Small intestine (tissue), 7 donors: Measurements from ENCODE around the gene NPAS2. TPM values are rescaled to one million over a fixed set of nuclear protein-coding genes. Genes with fewer than 3 reads are reported as not detected.

Experiments
- DNase-seq, 2 donors: peaks; one replicate each; pipeline versions ENCODE4 v3.0.0 to v3.0.0-alpha.2; 2013
- FAIRE-seq: peaks from 2 replicates; lab custom pipeline; 2012; peaks lifted over from hg19 to GRCh38; lab: Jason Lieb, UNC
- H3K27ac ChIP-seq, 3 donors: one replicate each; pipeline ENCODE4 v1.5.1; 2013; ENCODE audit warnings: low read length in 2 of 3, mild to moderate bottlenecking in 2 of 3, control low read depth in 1 of 3, inconsistent platforms in 1 of 3, low read depth in 1 of 3, moderate library complexity in 1 of 3
- H3K27me3 ChIP-seq, 3 donors: one replicate each; pipeline ENCODE4 v1.6.1; 2013; ENCODE audit warnings: low read length in 3 of 3, inconsistent platforms in 1 of 3; ENCODE audit not compliant: control insufficient read depth in 3 of 3, insufficient read depth in 3 of 3
- H3K36me3 ChIP-seq, 3 donors: one replicate each; pipeline ENCODE4 v1.6.1; 2013; ENCODE audit warnings: low read length in 3 of 3, inconsistent platforms in 1 of 3, low read depth in 1 of 3, mild to moderate bottlenecking in 1 of 3, moderate library complexity in 1 of 3; ENCODE audit not compliant: control insufficient read depth in 3 of 3, insufficient read depth in 2 of 3
- H3K4me1 ChIP-seq, 3 donors: one replicate each; pipeline ENCODE4 v1.6.1; 2013; ENCODE audit warnings: low read length in 2 of 3, inconsistent platforms in 1 of 3, low read depth in 1 of 3, mild to moderate bottlenecking in 1 of 3, moderate library complexity in 1 of 3; ENCODE audit not compliant: control insufficient read depth in 3 of 3, insufficient read depth in 2 of 3
- H3K4me3 ChIP-seq, 3 donors: one replicate each; pipeline ENCODE4 v1.5.1; 2013; ENCODE audit warnings: low read length in 3 of 3, control low read depth in 1 of 3, inconsistent platforms in 1 of 3, low read depth in 1 of 3, mild to moderate bottlenecking in 1 of 3, moderate library complexity in 1 of 3
- H3K9me3 ChIP-seq, 2 donors: one replicate each; pipeline ENCODE4 v1.6.1; 2013; ENCODE audit warnings: low read depth in 1 of 2, low read length in 1 of 2; ENCODE audit not compliant: control insufficient read depth in 2 of 2, insufficient read depth in 1 of 2
- WGBS, 3 donors: extraction: QIAGEN DNeasy Blood & Tissue Kit; methylation state at CpG; one replicate each; pipeline ENCODE4 v1.1.7; 2013; 5-methylcytosine and 5-hydroxymethylcytosine counted together
- polyA plus RNA-seq, 4 donors: library from polyadenylated mRNA; stranded (reverse) in 3 of 4; unstranded in 1 of 4; fragments of 200-250 nt in 3 of 4; fragments of 120-200 nt in 1 of 4; gene quantifications; one replicate each; pipeline versions ENCODE4 v1.2.1 to v1.2.3, GENCODE V29; 2013
- donor health status: healthy with polysubstance abuse.
- donor health status: control.
- donor health status: control.
- donor health status: Bipolar disorder and iron deficiency.
- donor health status: healthy.

The NPAS2 gene
- polyA plus RNA-seq, 4 donors, result 23.9 to 34.2 (median 26.3) TPM

- Histone ChIP-seq H3K27ac (no peak overlapping the region), H3K36me3 (peaks cover 0 to 8% (median 0%) of the 10 kb centered on the region in 3 donors), H3K4me1 (peaks cover 0 to 4% (median 0%) of the 10 kb centered on the region in 3 donors), H3K4me3 (no peak overlapping the region), H3K9me3 (no peaks in the 10 kb centered on the region), H3K27me3 (no peaks in the 10 kb centered on the region)
- DNase-seq (no peak), FAIRE-seq (no peak)
- WGBS, 3 donors, result 83 to 93% (median 84%) methylated on average over 16 of the region's 16 CpGs
Measured at GRCh38 chr2:100891906-100892642, 72.1 kb downstream of the NPAS2 start.

DNA sequence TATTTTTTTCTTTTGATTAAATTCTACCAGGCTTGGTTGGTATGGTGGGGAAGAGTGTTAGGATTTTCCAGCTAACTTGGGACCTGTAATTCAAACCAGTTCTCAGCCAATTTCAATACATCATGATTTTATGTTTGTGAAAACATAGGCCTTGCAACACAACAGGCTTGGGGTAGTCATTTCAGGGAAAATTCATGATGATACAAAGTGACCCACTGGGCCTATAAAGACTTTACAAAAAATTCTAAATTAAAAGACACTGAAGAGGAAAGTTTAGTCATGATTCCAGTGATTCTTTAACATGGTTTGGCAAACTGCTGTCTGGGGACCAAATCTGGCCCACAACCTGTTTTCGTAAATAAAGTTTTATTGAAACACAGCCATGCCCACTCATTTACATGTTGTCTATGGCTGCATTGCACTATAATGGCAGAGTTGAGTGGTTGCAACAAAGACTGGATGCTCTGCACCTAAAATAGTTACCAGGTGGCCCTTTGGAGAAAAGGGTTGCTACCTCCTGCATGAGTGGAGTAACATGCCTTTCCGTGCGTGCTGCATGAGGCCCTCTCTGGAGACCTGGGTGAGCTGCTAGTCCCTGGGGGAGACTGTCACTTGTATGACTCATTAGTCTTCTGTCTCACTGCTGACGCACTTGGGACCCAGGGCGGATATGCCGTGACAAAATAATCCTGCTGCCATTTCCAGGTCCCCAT, 73.6 kb downstream of the NPAS2 start:
- no peak for FAIRE-seq
- no peak overlapping the region for H3K4me3 ChIP-seq
- no peaks in the 10 kb centered on the region for H3K27me3 ChIP-seq
- no peaks in the 10 kb centered on the region for H3K9me3 ChIP-seq
- H3K4me1 ChIP-seq, result peaks cover 0 to 4% (median 0%) of the 10 kb centered on the region in 3 donors
- no peak overlapping the region for H3K27ac ChIP-seq
- peaks cover 0 to 8% (median 0%) of the 10 kb centered on the region in 3 donors for H3K36me3 ChIP-seq
- DNase-seq, result no peak
- WGBS, 3 donors, result 83 to 90% (median 85%) methylated on average over 6 of the region's 6 CpGs

- no peak for DNase-seq
- Histone ChIP-seq H3K4me1 (peaks cover 0 to 4% (median 0%) of the 10 kb centered on the region in 3 donors), H3K27me3 (no peaks in the 10 kb centered on the region), H3K4me3 (no peak overlapping the region), H3K27ac (no peak overlapping the region), H3K36me3 (peaks cover 0 to 6% (median 0%) of the 10 kb centered on the region in 3 donors), H3K9me3 (no peaks in the 10 kb centered on the region)
- WGBS, 3 donors, result 70 to 76% (median 71%) methylated on average over 5 of the region's 5 CpGs
- no peak for FAIRE-seq
Measured at GRCh38 chr2:100894105-100894795, 74.3 kb downstream of the NPAS2 start.

DNA sequence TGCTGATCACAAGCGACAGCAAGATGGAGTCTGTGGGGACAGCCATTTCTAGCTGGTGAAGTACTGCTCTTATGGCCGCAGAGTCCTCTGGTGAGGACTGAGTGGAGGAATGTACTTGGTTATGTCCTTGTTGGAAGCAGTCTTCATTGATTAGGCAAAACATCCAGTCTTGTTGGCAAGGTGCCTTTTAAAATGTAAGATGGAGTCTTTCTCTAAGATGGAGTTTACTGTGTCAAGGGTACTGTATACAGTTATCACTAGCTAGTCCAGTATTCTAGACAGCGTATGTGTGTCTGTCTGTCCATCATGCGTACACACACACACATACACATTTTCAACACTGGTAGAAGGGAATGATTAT, 74.8 kb downstream of the NPAS2 start:
- Histone ChIP-seq H3K36me3 (peaks cover 0 to 5% (median 0%) of the 10 kb centered on the region in 3 donors), H3K27ac (no peak overlapping the region), H3K9me3 (no peaks in the 10 kb centered on the region), H3K4me1 (peaks cover 0 to 4% (median 0%) of the 10 kb centered on the region in 3 donors), H3K27me3 (no peaks in the 10 kb centered on the region), H3K4me3 (no peak overlapping the region)
- DNase-seq (no peak), FAIRE-seq (no peak)
- WGBS, 3 donors, result 96 to 97% (median 96%) methylated on average over 4 of the region's 4 CpGs

GRCh38 chr2:100895402-100895801, 75.5 kb downstream of the NPAS2 start:
- Histone ChIP-seq H3K4me1 (peaks cover 0 to 4% (median 0%) of the 10 kb centered on the region in 3 donors), H3K9me3 (no peaks in the 10 kb centered on the region), H3K4me3 (no peak overlapping the region), H3K27ac (no peak overlapping the region), H3K36me3 (peaks cover 0 to 5% (median 0%) of the 10 kb centered on the region in 3 donors), H3K27me3 (no peaks in the 10 kb centered on the region)
- WGBS, 3 donors, result 27 to 78% (median 39%) methylated on average over 3 of the region's 3 CpGs
- FAIRE-seq (no peak), DNase-seq (peak; percentile 22 to 55)

- H3K36me3 ChIP-seq, result peaks cover 0 to 3% (median 0%) of the 10 kb centered on the region in 3 donors
- DNase-seq, result no peak
- no peak overlapping the region for H3K4me3 ChIP-seq
- H3K27me3 ChIP-seq, result no peaks in the 10 kb centered on the region
- whole genome bisulfite sequencing, 3 donors, result 57 to 62% (median 58%) methylated on average over 3 of the region's 3 CpGs
- FAIRE-seq, result no peak
- H3K9me3 ChIP-seq, result no peaks in the 10 kb centered on the region
- H3K4me1 ChIP-seq, result peaks cover 0 to 4% (median 0%) of the 10 kb centered on the region in 3 donors
- H3K27ac ChIP-seq, result no peak overlapping the region
Measured at GRCh38 chr2:100895934-100896685, 76.2 kb downstream of the NPAS2 start.

GRCh38 chr2:100898035-100898665, 78.2 kb downstream of the NPAS2 start:
- no peaks in the 10 kb centered on the region for H3K27me3 ChIP-seq
- H3K27ac ChIP-seq, result no peak overlapping the region
- DNase-seq (no peak), FAIRE-seq (no peak)
- no peaks in the 10 kb centered on the region for H3K9me3 ChIP-seq
- peaks cover 0 to 4% (median 0%) of the 10 kb centered on the region in 3 donors for H3K36me3 ChIP-seq
- WGBS, 3 donors, result 65 to 80% (median 69%) methylated on average over 8 of the region's 8 CpGs
- peaks cover 0 to 4% (median 0%) of the 10 kb centered on the region in 3 donors for H3K4me1 ChIP-seq
- no peak overlapping the region for H3K4me3 ChIP-seq
